ENCODE results near the gene STXBP5. TPM values are rescaled to one million over a fixed set of nuclear protein-coding genes. Genes with fewer than 3 reads are reported as not detected.

The STXBP5 gene
- total and polyA plus RNA-seq, 2 of the 13 experiments (the other 11 are each of a cell fraction or from before 2014, with no cell fraction given), result 8.8 to 19.4 TPM

GRCh38 chr6:147298461-147298860 lies 94.2 kb downstream of the STXBP5 start:
- H2AFZ ChIP-seq (ENCODE audit: low read length), result no peak overlapping the region
- no peaks in the 10 kb centered on the region for H3K79me2 ChIP-seq (ENCODE audit: insufficient read depth, low read length)
- H3K27ac ChIP-seq (ENCODE audit: extremely low read length, insufficient read depth, low read length), result no peak overlapping the region
- no TSS peak for BruUV-seq (replicated peaks)
- DNase-seq (ENCODE audit: low spot score), result no peak
- in situ Hi-C loops (cut with HindIII; ENCODE audit: extremely low pct_ligation_motif_present, low pct_unique_long_range_greater_than_20kb) (no loop called here), intact Hi-C loops (cut with micrococcal nuclease; ENCODE audit: unreplicated experiment) (no loop called here)
- no peaks in the 10 kb centered on the region; a peak in 1 of 5 replicates for H3K27me3 ChIP-seq (ENCODE audit: control insufficient read depth in 1 of 2, insufficient read depth in 2 of 2, low read length in 2 of 2)
- ChIA-PET POLR2A (no interaction called here), CTCF (ENCODE audit: low intra/inter-chr PET ratio, low total read pairs) (no interaction called here)
- peaks cover 33% of the 10 kb centered on the region for H3K9me3 ChIP-seq (ENCODE audit: low read length)
- no peaks in the 10 kb centered on the region for H4K20me1 ChIP-seq (ENCODE audit: insufficient read depth, low read length)
- H3K9ac ChIP-seq (ENCODE audit: insufficient read depth, low read depth, low read length), result no peak overlapping the region
- no peak overlapping the region for H3K4me3 ChIP-seq (replicated peaks in 1 of 3; ENCODE audit: insufficient read depth in 1 of 3, low read depth in 2 of 3, low read length in 3 of 3)
- ATAC-seq, result no peak
- H3K36me3 ChIP-seq (replicated peaks in 1 of 2; ENCODE audit: control insufficient read depth in 1 of 2, insufficient read depth in 2 of 2, low read length in 2 of 2), result peaks cover 9 to 24% of the 10 kb centered on the region in 2 experiments
- no peak for FAIRE-seq
- no peaks in the 10 kb centered on the region for H3K4me1 ChIP-seq (ENCODE audit: insufficient read depth, low read length)
- WGBS (ENCODE audit: low lambda C conversion rate), result 82% methylated on average over 2 of the region's 2 CpGs
- no peak overlapping the region for H3K4me2 ChIP-seq (ENCODE audit: low read depth, low read length)
- TF ChIP-seq GATAD2A (CRISPR knock-in tag; IDR thresholded peaks at IDR 0.05) (no peak), ZGPAT (CRISPR knock-in tag; IDR thresholded peaks at IDR 0.05) (no peak), HIC2 (CRISPR knock-in tag; IDR thresholded peaks at IDR 0.05; ENCODE audit: low read depth) (no peak), HOXA3 (CRISPR knock-in tag; IDR thresholded peaks at IDR 0.05) (no peak), ZNF512B (CRISPR knock-in tag; IDR thresholded peaks at IDR 0.05; ENCODE audit: borderline replicate concordance) (no peak), ZBTB40 (IDR thresholded peaks at IDR 0.05) (no peak), ZBTB40 (CRISPR knock-in tag; IDR thresholded peaks at IDR 0.05) (no peak), ZNF7 (CRISPR knock-in tag; IDR thresholded peaks at IDR 0.05) (no peak), NONO (IDR thresholded peaks at IDR 0.05) (no peak), NONO (CRISPR knock-in tag; conservative IDR thresholded peaks at IDR 0.05) (no peak), ZNF292 (CRISPR knock-in tag; IDR thresholded peaks at IDR 0.05; ENCODE audit: borderline replicate concordance, low read depth) (no peak)
